Measurements from ENCODE around the gene ST6GAL1.

DNA sequence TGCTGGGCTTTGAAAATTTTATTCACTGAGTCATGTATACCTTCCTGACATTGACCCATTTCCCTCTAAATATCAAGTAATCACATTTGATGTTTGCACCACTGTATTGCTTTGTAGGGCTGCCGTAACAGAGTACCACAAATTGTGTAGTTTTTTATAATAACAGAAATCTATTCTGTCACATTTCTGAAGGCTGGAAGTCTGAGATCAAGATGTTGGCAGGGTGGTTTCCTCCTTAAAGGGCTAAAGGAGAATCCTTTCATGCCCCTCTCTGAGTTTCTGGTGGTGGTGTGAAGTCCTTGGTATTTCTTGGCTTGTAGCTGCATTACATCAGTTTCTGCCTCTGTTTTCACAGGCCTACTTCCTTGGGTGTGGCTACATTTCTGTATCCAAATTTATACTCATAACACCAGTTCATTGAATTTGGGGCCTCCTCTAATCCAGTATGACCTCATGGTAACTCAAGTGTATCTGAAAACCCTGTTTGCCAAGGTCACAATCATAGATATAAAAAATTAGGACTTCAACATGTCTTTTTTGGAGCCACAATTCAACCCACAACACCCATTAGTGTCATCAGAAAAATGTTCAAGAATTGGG, 29.1 kb upstream of the ST6GAL1 start:
- no peak for TF ChIP-seq EZH2 (IDR thresholded peaks at IDR 0.05; ENCODE audit: borderline replicate concordance, low read depth, low read length, severe bottlenecking)
- TF ChIP-seq CTCF (IDR thresholded peaks at IDR 0.05; ENCODE audit: borderline replicate concordance, extremely low read depth, low read length, poor library complexity, severe bottlenecking): no peak

Data from DND-41 (cell line).